Measurements from ENCODE around the gene C1QTNF4. TPM values are rescaled to one million over a fixed set of nuclear protein-coding genes. Genes with fewer than 3 reads are reported as not detected.

Gene C1QTNF4
- total and polyA plus RNA-seq, 9 of the 15 experiments (the other 6 are each of a cell fraction or from before 2014, with no cell fraction given) = not detected

GRCh38 chr11:47578524-47579494 lies 15.4 kb downstream of the C1QTNF4 start, which contains the start of the genes KBTBD4 and NDUFS3 (continued):
- TF ChIP-seq CHD7 (IDR thresholded peaks at IDR 0.05; ENCODE audit: low read depth, low read length) (peak; percentile 49), ZNF384 (IDR thresholded peaks at IDR 0.05; ENCODE audit: low read depth, low read length) (0 out of 2 replicates have a peak, but pooled peaks have one; percentile 30), RUNX1 (IDR thresholded peaks at IDR 0.05; ENCODE audit: low read depth) (no peak), NEUROD1 (IDR thresholded peaks at IDR 0.05; ENCODE audit: borderline replicate concordance, low read depth, low read length, partially characterized antibody) (peak; percentile 87), MLLT1 (IDR thresholded peaks at IDR 0.05) (peak; percentile 72 to 86; a peak in 3 of 4 replicates), UBTF (IDR thresholded peaks at IDR 0.05; ENCODE audit: borderline replicate concordance in 1 of 2, low read depth in 2 of 2, low read length in 2 of 2) (peak in 1 of 2 experiments; percentile 82; a peak in 1 of 4 replicates), STAG1 (CRISPR knock-in tag; IDR thresholded peaks at IDR 0.05; ENCODE audit: borderline replicate concordance) (no peak), SMARCA5 (IDR thresholded peaks at IDR 0.05) (peak; percentile 82)

Measured in K562 (cell line).